ENCODE measurements around the gene SLFN11. TPM values are rescaled to one million over a fixed set of nuclear protein-coding genes. Genes with fewer than 3 reads are reported as not detected.
"Not testable (repeated sequence)": the region's sequence is repeated elsewhere in the genome, so short reads cannot be mapped to it uniquely, and the experiment has no call there.

The SLFN11 gene
- 0.08 TPM for polyA plus RNA-seq (2013, experiment 1 of 2)
- 0.11 TPM for polyA plus RNA-seq (2013, experiment 2 of 2)

- H2AK5ac ChIP-seq (ENCODE audit: low read length): no peak within 1 kb of the TSS
- no peak within 1 kb of the TSS for H3K56ac ChIP-seq (ENCODE audit: low read length)
- no peaks in the 10 kb centered on the region for H3K79me2 ChIP-seq (ENCODE audit: control insufficient read depth, insufficient read depth, low read length)
- H3K23ac ChIP-seq (ENCODE audit: low read length): no peak within 1 kb of the TSS
- H3K4ac ChIP-seq (ENCODE audit: low read depth, low read length): no peak within 1 kb of the TSS
- no peak within 1 kb of the TSS for H4K8ac ChIP-seq (ENCODE audit: low read depth, low read length)
- H3K4me1 ChIP-seq (ENCODE audit: control insufficient read depth, low read depth, low read length): no peaks in the 10 kb centered on the region
- H3K79me1 ChIP-seq (ENCODE audit: low read length): no peaks in the 10 kb centered on the region
- peak within 1 kb of the TSS; percentile 18 for H3K9ac ChIP-seq (ENCODE audit: low read length)
- H3K4me2 ChIP-seq (ENCODE audit: low read length): peak within 1 kb of the TSS; percentile 71
- no peak within 1 kb of the TSS for H4K5ac ChIP-seq (ENCODE audit: low read length)
- no peak within 1 kb of the TSS for H3K18ac ChIP-seq (ENCODE audit: low read length)
- DNase-seq: peak; percentile 16
- H2BK120ac ChIP-seq (ENCODE audit: low read depth, low read length): no peak within 1 kb of the TSS
- WGBS (ENCODE audit: extremely low coverage, insufficient coverage, low lambda C conversion rate): 100% methylated on average over 2 of the region's 22 CpGs
- no peak within 1 kb of the TSS for H2BK15ac ChIP-seq (replicated peaks; ENCODE audit: low read depth)
- no peak within 1 kb of the TSS for H3K27ac ChIP-seq (ENCODE audit: low read depth, low read length)
- H3K36me3 ChIP-seq (ENCODE audit: control insufficient read depth, insufficient read depth, low read length): no peaks in the 10 kb centered on the region
- H3K4me3 ChIP-seq (ENCODE audit: low read length): peak within 1 kb of the TSS; percentile 17
- peaks cover 38% of the 10 kb centered on the region for H3K27me3 ChIP-seq (ENCODE audit: insufficient read depth, low read length, poor library complexity)
- H2BK5ac ChIP-seq (ENCODE audit: low read length): no peak within 1 kb of the TSS
Observed at GRCh38 chr17:35373534-35373983, at the start of gene SLFN11. Gene SLFN11, minus strand, starts transcription at chr17:35373621. Its CDS starts 9,814 bp downstream, at chr17:35363807.

GRCh38 chr17:35421069-35421468 lies 47.6 kb upstream of the SLFN11 start:
- not testable (repeated sequence) for H3K56ac ChIP-seq (ENCODE audit: low read length); H2BK5ac ChIP-seq (ENCODE audit: low read length); H2AK5ac ChIP-seq (ENCODE audit: low read length); H2BK15ac ChIP-seq (replicated peaks; ENCODE audit: low read depth); H3K9ac ChIP-seq (ENCODE audit: low read length); H3K27me3 ChIP-seq (ENCODE audit: insufficient read depth, low read length, poor library complexity); H4K8ac ChIP-seq (ENCODE audit: low read depth, low read length); H3K4me3 ChIP-seq (ENCODE audit: low read length); H2BK120ac ChIP-seq (ENCODE audit: low read depth, low read length); H3K4me1 ChIP-seq (ENCODE audit: control insufficient read depth, low read depth, low read length); H3K4ac ChIP-seq (ENCODE audit: low read depth, low read length); H3K36me3 ChIP-seq (ENCODE audit: control insufficient read depth, insufficient read depth, low read length); H3K23ac ChIP-seq (ENCODE audit: low read length); DNase-seq; H3K79me2 ChIP-seq (ENCODE audit: control insufficient read depth, insufficient read depth, low read length); H3K79me1 ChIP-seq (ENCODE audit: low read length); H3K4me2 ChIP-seq (ENCODE audit: low read length); H3K18ac ChIP-seq (ENCODE audit: low read length); H4K5ac ChIP-seq (ENCODE audit: low read length); H3K27ac ChIP-seq (ENCODE audit: low read depth, low read length)
- WGBS (ENCODE audit: extremely low coverage, insufficient coverage, low lambda C conversion rate): no CpG with 5 or more reads among the region's 9 CpGs

GRCh38 chr17:35416659-35417058 lies 43.2 kb upstream of the SLFN11 start:
- no peaks in the 10 kb centered on the region for H3K27me3 ChIP-seq (ENCODE audit: insufficient read depth, low read length, poor library complexity)
- no peak overlapping the region for H3K4ac ChIP-seq (ENCODE audit: low read depth, low read length)
- H3K23ac ChIP-seq (ENCODE audit: low read length): no peak overlapping the region
- no peak for DNase-seq
- H4K8ac ChIP-seq (ENCODE audit: low read depth, low read length): no peak overlapping the region
- H3K36me3 ChIP-seq (ENCODE audit: control insufficient read depth, insufficient read depth, low read length): no peaks in the 10 kb centered on the region
- no peak overlapping the region for H2AK5ac ChIP-seq (ENCODE audit: low read length)
- no peak overlapping the region for H3K9ac ChIP-seq (ENCODE audit: low read length)
- no peak overlapping the region for H2BK120ac ChIP-seq (ENCODE audit: low read depth, low read length)
- H3K18ac ChIP-seq (ENCODE audit: low read length): no peak overlapping the region
- H3K56ac ChIP-seq (ENCODE audit: low read length): no peak overlapping the region
- WGBS (ENCODE audit: extremely low coverage, insufficient coverage, low lambda C conversion rate): no CpG with 5 or more reads among the region's 2 CpGs
- no peak overlapping the region for H3K4me3 ChIP-seq (ENCODE audit: low read length)
- no peaks in the 10 kb centered on the region for H3K79me1 ChIP-seq (ENCODE audit: low read length)
- no peaks in the 10 kb centered on the region for H3K79me2 ChIP-seq (ENCODE audit: control insufficient read depth, insufficient read depth, low read length)
- no peak overlapping the region for H3K4me2 ChIP-seq (ENCODE audit: low read length)
- H2BK5ac ChIP-seq (ENCODE audit: low read length): no peak overlapping the region
- no peak overlapping the region for H4K5ac ChIP-seq (ENCODE audit: low read length)
- no peak overlapping the region for H2BK15ac ChIP-seq (replicated peaks; ENCODE audit: low read depth)
- no peak overlapping the region for H3K27ac ChIP-seq (ENCODE audit: low read depth, low read length)
- no peaks in the 10 kb centered on the region for H3K4me1 ChIP-seq (ENCODE audit: control insufficient read depth, low read depth, low read length)

GRCh38 chr17:35414707-35415106 lies 41.3 kb upstream of the SLFN11 start:
- not testable (repeated sequence) for DNase-seq; H3K18ac ChIP-seq (ENCODE audit: low read length); H3K4me3 ChIP-seq (ENCODE audit: low read length); H4K8ac ChIP-seq (ENCODE audit: low read depth, low read length); H3K4me1 ChIP-seq (ENCODE audit: control insufficient read depth, low read depth, low read length); H3K79me2 ChIP-seq (ENCODE audit: control insufficient read depth, insufficient read depth, low read length); H2BK15ac ChIP-seq (replicated peaks; ENCODE audit: low read depth); H4K5ac ChIP-seq (ENCODE audit: low read length); H2BK120ac ChIP-seq (ENCODE audit: low read depth, low read length); H3K4me2 ChIP-seq (ENCODE audit: low read length); H2BK5ac ChIP-seq (ENCODE audit: low read length); H3K36me3 ChIP-seq (ENCODE audit: control insufficient read depth, insufficient read depth, low read length); H3K23ac ChIP-seq (ENCODE audit: low read length); H3K27ac ChIP-seq (ENCODE audit: low read depth, low read length); H3K79me1 ChIP-seq (ENCODE audit: low read length); H3K9ac ChIP-seq (ENCODE audit: low read length); H3K4ac ChIP-seq (ENCODE audit: low read depth, low read length); H3K56ac ChIP-seq (ENCODE audit: low read length); H2AK5ac ChIP-seq (ENCODE audit: low read length); H3K27me3 ChIP-seq (ENCODE audit: insufficient read depth, low read length, poor library complexity)
- WGBS (ENCODE audit: extremely low coverage, insufficient coverage, low lambda C conversion rate): no CpG with 5 or more reads among the region's 2 CpGs

- Histone ChIP-seq H4K5ac (ENCODE audit: low read length) (no peak overlapping the region), H3K4ac (ENCODE audit: low read depth, low read length) (no peak overlapping the region), H3K4me3 (ENCODE audit: low read length) (no peak overlapping the region), H4K8ac (ENCODE audit: low read depth, low read length) (no peak overlapping the region), H2BK5ac (ENCODE audit: low read length) (no peak overlapping the region), H2AK5ac (ENCODE audit: low read length) (no peak overlapping the region), H3K36me3 (ENCODE audit: control insufficient read depth, insufficient read depth, low read length) (no peaks in the 10 kb centered on the region), H3K23ac (ENCODE audit: low read length) (no peak overlapping the region), H3K27ac (ENCODE audit: low read depth, low read length) (no peak overlapping the region), H2BK15ac (replicated peaks; ENCODE audit: low read depth) (no peak overlapping the region), H3K56ac (ENCODE audit: low read length) (no peak overlapping the region), H3K18ac (ENCODE audit: low read length) (no peak overlapping the region), H3K79me1 (ENCODE audit: low read length) (no peaks in the 10 kb centered on the region), H3K27me3 (ENCODE audit: insufficient read depth, low read length, poor library complexity) (no peaks in the 10 kb centered on the region), H3K4me1 (ENCODE audit: control insufficient read depth, low read depth, low read length) (no peaks in the 10 kb centered on the region), H3K9ac (ENCODE audit: low read length) (no peak overlapping the region), H3K4me2 (ENCODE audit: low read length) (no peak overlapping the region), H2BK120ac (ENCODE audit: low read depth, low read length) (no peak overlapping the region), H3K79me2 (ENCODE audit: control insufficient read depth, insufficient read depth, low read length) (no peaks in the 10 kb centered on the region)
- no CpG with 5 or more reads among the region's 1 CpG for WGBS (ENCODE audit: extremely low coverage, insufficient coverage, low lambda C conversion rate)
- DNase-seq: no peak
Observed at GRCh38 chr17:35414247-35414646, 40.8 kb upstream of the SLFN11 start.

GRCh38 chr17:35407531-35407930 lies 34.1 kb upstream of the SLFN11 start:
- Histone ChIP-seq H2BK5ac (ENCODE audit: low read length) (no peak overlapping the region), H3K36me3 (ENCODE audit: control insufficient read depth, insufficient read depth, low read length) (no peaks in the 10 kb centered on the region), H3K79me2 (ENCODE audit: control insufficient read depth, insufficient read depth, low read length) (no peaks in the 10 kb centered on the region), H3K4me3 (ENCODE audit: low read length) (no peak overlapping the region), H3K23ac (ENCODE audit: low read length) (no peak overlapping the region), H3K4me2 (ENCODE audit: low read length) (no peak overlapping the region), H3K27me3 (ENCODE audit: insufficient read depth, low read length, poor library complexity) (no peaks in the 10 kb centered on the region), H2AK5ac (ENCODE audit: low read length) (no peak overlapping the region), H4K8ac (ENCODE audit: low read depth, low read length) (no peak overlapping the region), H2BK120ac (ENCODE audit: low read depth, low read length) (no peak overlapping the region), H3K18ac (ENCODE audit: low read length) (no peak overlapping the region), H3K9ac (ENCODE audit: low read length) (no peak overlapping the region), H3K4ac (ENCODE audit: low read depth, low read length) (no peak overlapping the region), H3K56ac (ENCODE audit: low read length) (no peak overlapping the region), H3K4me1 (ENCODE audit: control insufficient read depth, low read depth, low read length) (no peaks in the 10 kb centered on the region), H3K79me1 (ENCODE audit: low read length) (no peaks in the 10 kb centered on the region), H4K5ac (ENCODE audit: low read length) (no peak overlapping the region), H2BK15ac (replicated peaks; ENCODE audit: low read depth) (no peak overlapping the region), H3K27ac (ENCODE audit: low read depth, low read length) (no peak overlapping the region)
- DNase-seq: no peak
- no CpG with 5 or more reads among the region's 26 CpGs for WGBS (ENCODE audit: extremely low coverage, insufficient coverage, low lambda C conversion rate)
